ENCODE results near the gene COL12A1.

DNA sequence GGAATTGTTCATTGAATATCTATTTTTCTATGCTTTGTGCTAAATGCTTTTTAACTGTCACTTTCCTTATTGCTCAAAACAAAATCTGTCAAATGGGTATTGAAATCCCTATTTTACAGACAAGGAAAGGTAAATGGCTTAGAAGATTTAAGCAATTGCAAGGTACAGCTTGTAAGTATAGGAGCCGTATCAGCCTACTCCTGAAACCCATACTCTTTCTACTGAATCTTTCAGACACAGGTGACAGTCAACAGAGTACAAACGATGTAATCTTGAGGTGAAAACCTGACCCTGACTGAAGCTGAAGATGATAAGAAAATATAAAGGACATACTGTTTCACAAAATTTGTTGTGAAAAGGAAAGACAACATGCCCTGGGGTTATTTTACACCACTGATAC is 44.7 kb upstream of the COL12A1 start:
- TF ChIP-seq CTCF (conservative IDR thresholded peaks at IDR 0.05; ENCODE audit: low read length), result no peak
- TF ChIP-seq EZH2phosphoT487 (IDR thresholded peaks at IDR 0.05; ENCODE audit: borderline replicate concordance, low read depth, low read length), result no peak
